Measurements from ENCODE around the gene DGKZ.

The DGKZ gene

DNA sequence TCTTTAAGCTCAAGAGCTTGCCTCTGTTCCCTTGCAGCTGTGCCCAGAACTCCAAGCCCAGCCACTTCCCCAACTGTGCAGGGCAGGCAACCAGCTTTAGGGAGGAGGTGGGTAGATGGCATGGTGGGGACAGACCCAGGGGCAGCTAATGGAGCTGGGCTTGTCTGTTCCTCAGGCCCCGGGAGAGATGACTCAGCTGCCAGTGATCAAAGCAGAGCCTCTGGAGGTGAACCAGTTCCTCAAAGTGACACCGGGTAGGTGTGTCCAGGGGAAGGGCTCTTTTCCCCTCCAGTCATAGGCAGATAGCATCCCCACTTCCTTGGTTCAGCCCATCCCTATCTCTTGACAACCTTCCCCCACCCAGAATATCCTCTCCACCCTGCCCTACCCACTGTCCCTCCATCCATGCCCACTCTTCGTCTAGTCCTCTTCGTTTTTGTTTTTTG, 37.4 kb upstream of the DGKZ start:
- Histone ChIP-seq H3K27me3 (ENCODE audit: low read depth, low read length) (no peaks in the 10 kb centered on the region), H4K20me1 (ENCODE audit: insufficient read depth, low read length) (no peaks in the 10 kb centered on the region), H2AFZ (ENCODE audit: low read depth, low read length) (no peak overlapping the region), H3K9ac (ENCODE audit: low read length) (peak overlapping the region; percentile 28), H3K9me3 (ENCODE audit: insufficient read depth, low read length) (no peaks in the 10 kb centered on the region), H3K36me3 (replicated peaks; ENCODE audit: low read depth, low read length) (no peaks in the 10 kb centered on the region), H3K4me2 (ENCODE audit: low read length) (peak overlapping the region; percentile 47), H3K79me2 (ENCODE audit: low read length) (no peaks in the 10 kb centered on the region), H3K4me3 (ENCODE audit: low read length) (peak overlapping the region; percentile 1; the same call in 1 of the 2 replicates), H3K4me1 (ENCODE audit: low read length) (peaks cover 42% of the 10 kb centered on the region), H3K27ac (ENCODE audit: low read length) (peak overlapping the region; percentile 49)
- TF ChIP-seq, protein P1, sequence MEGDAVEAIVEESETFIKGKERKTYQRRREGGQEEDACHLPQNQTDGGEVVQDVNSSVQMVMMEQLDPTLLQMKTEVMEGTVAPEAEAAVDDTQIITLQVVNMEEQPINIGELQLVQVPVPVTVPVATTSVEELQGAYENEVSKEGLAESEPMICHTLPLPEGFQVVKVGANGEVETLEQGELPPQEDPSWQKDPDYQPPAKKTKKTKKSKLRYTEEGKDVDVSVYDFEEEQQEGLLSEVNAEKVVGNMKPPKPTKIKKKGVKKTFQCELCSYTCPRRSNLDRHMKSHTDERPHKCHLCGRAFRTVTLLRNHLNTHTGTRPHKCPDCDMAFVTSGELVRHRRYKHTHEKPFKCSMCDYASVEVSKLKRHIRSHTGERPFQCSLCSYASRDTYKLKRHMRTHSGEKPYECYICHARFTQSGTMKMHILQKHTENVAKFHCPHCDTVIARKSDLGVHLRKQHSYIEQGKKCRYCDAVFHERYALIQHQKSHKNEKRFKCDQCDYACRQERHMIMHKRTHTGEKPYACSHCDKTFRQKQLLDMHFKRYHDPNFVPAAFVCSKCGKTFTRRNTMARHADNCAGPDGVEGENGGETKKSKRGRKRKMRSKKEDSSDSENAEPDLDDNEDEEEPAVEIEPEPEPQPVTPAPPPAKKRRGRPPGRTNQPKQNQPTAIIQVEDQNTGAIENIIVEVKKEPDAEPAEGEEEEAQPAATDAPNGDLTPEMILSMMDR (IDR thresholded peaks at IDR 0.05; ENCODE audit: low read depth, low read length), result no peak
- no peak for TF ChIP-seq EZH2phosphoT487 (IDR thresholded peaks at IDR 0.05; ENCODE audit: low read depth)

DNA sequence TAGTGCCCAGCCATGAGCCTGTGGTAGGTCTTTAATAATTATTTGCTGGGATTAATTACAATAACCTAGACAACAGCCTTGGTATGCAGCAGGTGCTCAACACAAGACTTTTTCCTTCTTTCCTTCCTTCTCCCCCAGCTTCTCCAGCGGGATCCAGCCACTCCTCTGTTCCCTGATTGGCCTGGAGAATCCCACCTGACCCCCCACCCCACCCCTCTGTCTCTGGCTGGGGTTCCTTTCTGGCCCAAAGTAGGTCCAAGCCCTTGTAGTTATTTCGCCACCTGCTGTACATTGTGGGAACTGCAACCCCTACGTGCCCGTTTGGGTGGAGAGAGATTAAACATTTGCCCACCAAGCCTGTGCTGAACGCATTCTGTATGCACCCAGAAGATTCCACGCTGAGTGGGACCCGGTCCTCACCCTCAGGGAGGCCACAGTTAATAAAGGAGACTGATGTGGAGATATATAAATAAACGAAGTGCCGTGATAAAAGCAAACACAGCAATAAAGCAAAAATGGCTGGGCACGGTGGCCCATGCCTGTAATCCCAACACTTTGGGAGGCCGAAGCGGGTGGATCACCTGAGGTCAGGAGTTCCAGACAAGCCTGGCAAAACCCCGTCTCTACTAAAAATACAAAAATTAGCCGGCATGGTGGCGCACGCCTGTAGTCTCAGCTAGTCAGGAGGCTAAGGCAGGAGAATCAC, 32.1 kb upstream of the DGKZ start:
- Histone ChIP-seq H3K4me1 (ENCODE audit: low read length) (peaks cover 22% of the 10 kb centered on the region), H3K9ac (ENCODE audit: low read length) (no peak overlapping the region), H2AFZ (ENCODE audit: low read depth, low read length) (peak overlapping the region; percentile 44; the same call in 1 of the 2 replicates), H3K4me2 (ENCODE audit: low read length) (peak overlapping the region; percentile 35), H3K4me3 (ENCODE audit: low read length) (no peak overlapping the region), H3K36me3 (replicated peaks; ENCODE audit: low read depth, low read length) (no peaks in the 10 kb centered on the region), H3K79me2 (ENCODE audit: low read length) (no peaks in the 10 kb centered on the region), H4K20me1 (ENCODE audit: insufficient read depth, low read length) (no peaks in the 10 kb centered on the region), H3K27me3 (ENCODE audit: low read depth, low read length) (no peaks in the 10 kb centered on the region), H3K27ac (ENCODE audit: low read length) (no peak overlapping the region), H3K9me3 (ENCODE audit: insufficient read depth, low read length) (no peaks in the 10 kb centered on the region)
- TF ChIP-seq, protein P1 (IDR thresholded peaks at IDR 0.05; ENCODE audit: low read depth, low read length), result peak; percentile 85
- no peak for TF ChIP-seq EZH2phosphoT487 (IDR thresholded peaks at IDR 0.05; ENCODE audit: low read depth)

DNA sequence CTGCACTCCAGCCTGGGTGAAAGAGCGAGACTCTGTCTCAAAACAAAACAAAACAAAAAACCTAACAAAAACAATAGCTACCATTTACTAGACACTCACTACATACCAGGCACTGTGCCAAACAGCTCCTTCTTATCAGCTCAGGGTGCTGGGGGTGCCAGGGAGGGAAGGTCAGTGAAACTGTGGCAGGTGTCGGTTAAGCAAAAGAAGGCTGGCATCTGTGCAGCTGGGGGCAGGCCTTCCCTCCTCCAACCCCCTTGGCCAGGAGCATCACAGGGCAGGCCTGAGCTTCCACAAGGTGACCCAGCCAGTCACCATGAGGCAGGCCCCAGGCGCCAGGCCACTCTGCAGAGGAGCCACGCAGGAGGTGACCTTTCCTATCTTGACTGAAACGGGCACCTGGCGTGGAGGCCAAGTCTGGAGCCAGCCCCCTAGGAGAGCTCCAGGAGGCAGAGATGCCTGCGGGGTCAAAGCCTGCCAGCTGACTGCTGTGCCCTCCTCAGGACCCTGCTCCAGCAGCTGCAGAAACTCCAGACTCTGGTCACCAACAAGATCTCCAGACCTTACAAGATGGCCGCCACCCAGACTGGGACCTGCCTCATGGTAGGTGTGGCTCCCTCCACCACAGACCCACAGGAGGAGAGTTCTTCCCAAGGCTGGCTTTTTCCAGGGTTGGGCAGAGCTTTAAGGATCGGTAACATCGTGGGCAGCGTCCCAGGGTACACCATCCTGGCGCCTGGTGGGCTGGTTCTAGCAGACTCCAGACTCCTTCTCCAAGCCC, 31.3 kb upstream of the DGKZ start:
- H3K27me3 ChIP-seq (ENCODE audit: low read depth, low read length), result no peaks in the 10 kb centered on the region
- H4K20me1 ChIP-seq (ENCODE audit: insufficient read depth, low read length), result no peaks in the 10 kb centered on the region
- no peak overlapping the region for H2AFZ ChIP-seq (ENCODE audit: low read depth, low read length)
- no peaks in the 10 kb centered on the region for H3K79me2 ChIP-seq (ENCODE audit: low read length)
- H3K36me3 ChIP-seq (replicated peaks; ENCODE audit: low read depth, low read length), result no peaks in the 10 kb centered on the region
- H3K27ac ChIP-seq (ENCODE audit: low read length), result no peak overlapping the region
- H3K9ac ChIP-seq (ENCODE audit: low read length), result no peak overlapping the region
- peaks cover 18% of the 10 kb centered on the region for H3K4me1 ChIP-seq (ENCODE audit: low read length)
- H3K4me2 ChIP-seq (ENCODE audit: low read length), result no peak overlapping the region
- TF ChIP-seq EZH2phosphoT487 (IDR thresholded peaks at IDR 0.05; ENCODE audit: low read depth), result no peak
- TF ChIP-seq, protein P1 (IDR thresholded peaks at IDR 0.05; ENCODE audit: low read depth, low read length), result no peak
- no peak overlapping the region for H3K4me3 ChIP-seq (ENCODE audit: low read length)
- no peaks in the 10 kb centered on the region for H3K9me3 ChIP-seq (ENCODE audit: insufficient read depth, low read length)

DNA sequence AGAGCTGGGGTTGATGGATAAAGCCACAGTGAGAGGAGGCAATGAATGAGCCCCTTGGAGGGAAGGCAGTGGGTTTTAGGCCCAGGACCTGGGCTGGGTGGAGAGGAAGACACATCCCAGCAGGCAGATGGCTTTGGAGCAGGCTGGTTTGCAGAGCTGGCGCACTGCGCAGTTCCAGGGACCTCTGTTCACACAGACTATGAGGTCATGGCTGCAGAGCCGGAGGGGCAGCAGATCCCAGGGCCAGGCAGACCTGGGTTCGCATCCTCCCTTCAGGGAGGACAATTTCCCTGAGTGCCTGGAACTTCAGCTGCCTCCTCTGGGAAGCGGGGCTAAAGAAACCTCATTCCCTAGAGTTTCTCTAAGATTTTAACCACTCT, 28.2 kb upstream of the DGKZ start:
- no peaks in the 10 kb centered on the region for H3K79me2 ChIP-seq (ENCODE audit: low read length)
- peak overlapping the region; percentile 92 for H2AFZ ChIP-seq (ENCODE audit: low read depth, low read length)
- no peak for TF ChIP-seq EZH2phosphoT487 (IDR thresholded peaks at IDR 0.05; ENCODE audit: low read depth)
- TF ChIP-seq, protein P1 (IDR thresholded peaks at IDR 0.05; ENCODE audit: low read depth, low read length), result no peak
- peak overlapping the region; percentile 38; the same call in 1 of the 2 replicates for H3K9ac ChIP-seq (ENCODE audit: low read length)
- no peaks in the 10 kb centered on the region for H3K36me3 ChIP-seq (replicated peaks; ENCODE audit: low read depth, low read length)
- no peaks in the 10 kb centered on the region for H3K9me3 ChIP-seq (ENCODE audit: insufficient read depth, low read length)
- H3K4me1 ChIP-seq (ENCODE audit: low read length), result peaks cover 18% of the 10 kb centered on the region
- peak overlapping the region; percentile 42 for H3K4me2 ChIP-seq (ENCODE audit: low read length)
- H3K27ac ChIP-seq (ENCODE audit: low read length), result peak overlapping the region; percentile 58
- H4K20me1 ChIP-seq (ENCODE audit: insufficient read depth, low read length), result no peaks in the 10 kb centered on the region
- H3K4me3 ChIP-seq (ENCODE audit: low read length), result peak overlapping the region; percentile 35; the same call in 1 of the 2 replicates
- H3K27me3 ChIP-seq (ENCODE audit: low read depth, low read length), result no peaks in the 10 kb centered on the region

Data from OCI-LY3 (cell line).